Measurements from ENCODE around the gene NEUROD6. TPM values are rescaled to one million over a fixed set of nuclear protein-coding genes. Genes with fewer than 3 reads are reported as not detected.
A peak's percentile ranks its signal among the peaks of the same experiment; 100 is the strongest.

Gene NEUROD6
- total RNA-seq (2021; fragmentation: NEBNext Ultra II Directional; extraction: Animal tissue kit (Norgen Biotek cat#: 25700)), result not detected
- long read RNA-seq, result 0 reads

DNA sequence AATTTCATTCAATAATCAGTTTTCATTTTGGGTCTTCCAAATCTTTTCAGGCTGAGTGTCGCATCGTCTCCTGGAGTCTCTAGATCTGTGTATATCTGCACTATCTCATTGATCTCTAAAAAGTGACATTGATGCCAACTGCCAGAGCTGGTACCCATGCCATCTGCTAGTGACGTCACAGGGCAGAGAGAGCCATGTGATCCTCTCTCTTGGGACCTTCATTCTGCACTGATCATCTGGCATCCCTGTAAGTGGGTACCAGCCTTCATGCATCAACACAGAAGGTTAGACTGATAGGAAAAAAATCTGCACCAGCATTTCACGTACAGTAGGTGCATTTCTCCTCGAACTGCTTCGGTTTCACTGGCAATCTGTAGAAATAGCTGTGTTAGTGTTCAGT, at the start of gene NEUROD6:
TSS of gene NEUROD6 (minus strand) at position 124 of the 400 bp plus-strand sequence. CDS start 1,458 bp downstream, outside the sequence.
- peaks cover 2% of the 10 kb centered on the region; the same call in 1 of the 2 replicates for H3K27me3 Mint-ChIP-seq (ENCODE audit: insufficient read depth)
- TF ChIP-seq, protein P1, sequence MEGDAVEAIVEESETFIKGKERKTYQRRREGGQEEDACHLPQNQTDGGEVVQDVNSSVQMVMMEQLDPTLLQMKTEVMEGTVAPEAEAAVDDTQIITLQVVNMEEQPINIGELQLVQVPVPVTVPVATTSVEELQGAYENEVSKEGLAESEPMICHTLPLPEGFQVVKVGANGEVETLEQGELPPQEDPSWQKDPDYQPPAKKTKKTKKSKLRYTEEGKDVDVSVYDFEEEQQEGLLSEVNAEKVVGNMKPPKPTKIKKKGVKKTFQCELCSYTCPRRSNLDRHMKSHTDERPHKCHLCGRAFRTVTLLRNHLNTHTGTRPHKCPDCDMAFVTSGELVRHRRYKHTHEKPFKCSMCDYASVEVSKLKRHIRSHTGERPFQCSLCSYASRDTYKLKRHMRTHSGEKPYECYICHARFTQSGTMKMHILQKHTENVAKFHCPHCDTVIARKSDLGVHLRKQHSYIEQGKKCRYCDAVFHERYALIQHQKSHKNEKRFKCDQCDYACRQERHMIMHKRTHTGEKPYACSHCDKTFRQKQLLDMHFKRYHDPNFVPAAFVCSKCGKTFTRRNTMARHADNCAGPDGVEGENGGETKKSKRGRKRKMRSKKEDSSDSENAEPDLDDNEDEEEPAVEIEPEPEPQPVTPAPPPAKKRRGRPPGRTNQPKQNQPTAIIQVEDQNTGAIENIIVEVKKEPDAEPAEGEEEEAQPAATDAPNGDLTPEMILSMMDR (IDR thresholded peaks at IDR 0.05), result no peak
- H3K4me3 Mint-ChIP-seq, result no peak within 1 kb of the TSS
- DNase-seq, result no peak
- peaks cover 27% of the 10 kb centered on the region for H3K9me3 Mint-ChIP-seq
- no peaks in the 10 kb centered on the region; the same call in 1 of the 2 replicates for H3K36me3 Mint-ChIP-seq (ENCODE audit: low read depth)
- H3K4me1 Mint-ChIP-seq (ENCODE audit: low read depth), result no peaks in the 10 kb centered on the region
- H3K27ac Mint-ChIP-seq, result no peak within 1 kb of the TSS

DNA sequence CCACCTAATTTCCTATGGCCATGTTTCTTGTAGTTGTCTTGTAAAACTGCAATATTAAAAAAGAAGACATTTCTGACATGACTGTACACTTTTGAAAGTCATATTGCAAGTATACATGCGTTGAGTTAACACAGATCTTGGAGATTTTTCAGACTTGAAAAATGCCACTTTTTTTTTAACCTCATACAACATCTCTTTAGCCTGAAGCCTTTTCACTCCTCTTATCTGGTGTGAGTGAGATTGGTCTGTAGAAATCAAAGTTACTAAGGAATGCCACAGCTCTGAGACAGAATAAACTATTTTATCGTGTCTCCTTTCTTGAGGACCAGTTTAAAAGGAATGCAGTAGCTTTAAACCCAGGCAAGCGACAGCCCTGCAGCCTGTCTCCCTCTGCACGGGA, 43.9 kb upstream of the NEUROD6 start:
- DNase-seq, result no peak
- H3K4me1 Mint-ChIP-seq (ENCODE audit: low read depth), result no peaks in the 10 kb centered on the region
- TF ChIP-seq, protein P1 (IDR thresholded peaks at IDR 0.05), result no peak
- peaks cover 23% of the 10 kb centered on the region for H3K9me3 Mint-ChIP-seq
- peaks cover 4% of the 10 kb centered on the region; the same call in 1 of the 2 replicates for H3K36me3 Mint-ChIP-seq (ENCODE audit: low read depth)
- H3K27ac Mint-ChIP-seq, result no peak overlapping the region
- no peak overlapping the region for H3K4me3 Mint-ChIP-seq
- H3K27me3 Mint-ChIP-seq (ENCODE audit: insufficient read depth), result no peaks in the 10 kb centered on the region

DNA sequence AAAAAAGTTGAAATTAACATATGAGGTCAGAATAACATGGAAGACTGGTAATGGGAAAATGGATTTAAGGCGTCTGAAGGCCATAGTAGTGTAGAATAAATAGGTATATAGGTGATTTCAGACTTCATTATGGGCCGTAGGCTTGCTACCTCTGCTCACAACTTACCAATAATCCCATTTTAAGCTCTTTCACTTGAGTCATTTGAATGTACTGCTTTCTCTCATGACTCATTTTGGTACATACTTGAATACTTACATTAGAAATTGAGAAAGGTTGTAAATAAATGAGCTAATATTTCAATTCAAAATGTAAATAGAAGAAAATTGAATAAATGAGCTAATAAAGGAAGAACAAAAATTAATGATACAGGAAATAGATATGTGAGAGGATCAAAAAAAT, 42.2 kb upstream of the NEUROD6 start:
- no peak overlapping the region for H3K27ac Mint-ChIP-seq
- peaks cover 17% of the 10 kb centered on the region for H3K9me3 Mint-ChIP-seq
- H3K4me3 Mint-ChIP-seq, result no peak overlapping the region
- no peaks in the 10 kb centered on the region for H3K27me3 Mint-ChIP-seq (ENCODE audit: insufficient read depth)
- TF ChIP-seq, protein P1 (IDR thresholded peaks at IDR 0.05), result no peak
- no peaks in the 10 kb centered on the region for H3K4me1 Mint-ChIP-seq (ENCODE audit: low read depth)
- no peak for DNase-seq
- H3K36me3 Mint-ChIP-seq (ENCODE audit: low read depth), result peaks cover 4% of the 10 kb centered on the region; the same call in 1 of the 2 replicates

DNA sequence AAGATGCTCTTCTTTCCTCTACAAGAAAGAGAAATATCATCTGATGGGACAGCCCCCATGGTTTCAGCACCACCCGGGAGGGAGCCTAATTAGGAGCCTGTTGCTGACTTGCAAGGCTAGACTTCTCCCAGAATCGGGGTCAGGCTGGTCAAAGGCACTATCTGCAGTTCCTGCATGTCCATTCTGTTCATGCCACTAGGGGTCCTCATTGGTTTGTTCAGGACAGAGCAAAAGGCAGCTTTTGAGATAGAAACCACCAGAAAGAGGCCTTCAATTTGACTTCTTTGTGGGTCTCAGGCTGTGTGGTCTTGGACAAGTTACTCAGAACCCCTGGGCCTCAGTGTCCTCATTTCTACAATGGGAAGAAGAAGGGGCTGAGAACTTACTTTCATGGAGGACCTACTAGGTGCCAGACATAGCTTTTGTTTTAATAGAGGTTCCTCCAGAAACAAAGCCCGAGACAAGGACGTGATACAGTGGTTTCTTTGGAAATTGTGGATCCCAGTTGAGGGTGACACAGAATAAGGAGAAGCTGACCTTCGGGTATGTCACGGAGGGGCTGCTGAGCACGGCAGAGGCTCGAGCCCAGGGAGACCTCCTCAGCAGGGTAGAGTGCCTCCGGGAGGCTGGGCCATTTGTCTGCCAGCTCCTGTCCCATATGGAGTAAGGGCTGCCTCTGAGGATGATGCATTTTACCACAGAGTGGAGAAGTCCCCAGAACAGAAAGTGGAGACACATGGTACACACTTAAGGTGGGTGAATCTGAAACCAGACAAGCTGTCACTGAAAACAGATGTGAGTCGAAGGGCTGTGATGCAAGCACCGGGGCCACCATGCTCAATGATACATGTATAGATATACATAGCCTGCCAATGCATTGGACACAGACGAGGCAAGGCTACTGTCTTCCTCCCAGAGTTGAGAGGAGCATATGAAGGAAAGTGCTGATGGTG, 33.1 kb upstream of the NEUROD6 start:
- H3K36me3 Mint-ChIP-seq (ENCODE audit: low read depth), result no peaks in the 10 kb centered on the region

DNA sequence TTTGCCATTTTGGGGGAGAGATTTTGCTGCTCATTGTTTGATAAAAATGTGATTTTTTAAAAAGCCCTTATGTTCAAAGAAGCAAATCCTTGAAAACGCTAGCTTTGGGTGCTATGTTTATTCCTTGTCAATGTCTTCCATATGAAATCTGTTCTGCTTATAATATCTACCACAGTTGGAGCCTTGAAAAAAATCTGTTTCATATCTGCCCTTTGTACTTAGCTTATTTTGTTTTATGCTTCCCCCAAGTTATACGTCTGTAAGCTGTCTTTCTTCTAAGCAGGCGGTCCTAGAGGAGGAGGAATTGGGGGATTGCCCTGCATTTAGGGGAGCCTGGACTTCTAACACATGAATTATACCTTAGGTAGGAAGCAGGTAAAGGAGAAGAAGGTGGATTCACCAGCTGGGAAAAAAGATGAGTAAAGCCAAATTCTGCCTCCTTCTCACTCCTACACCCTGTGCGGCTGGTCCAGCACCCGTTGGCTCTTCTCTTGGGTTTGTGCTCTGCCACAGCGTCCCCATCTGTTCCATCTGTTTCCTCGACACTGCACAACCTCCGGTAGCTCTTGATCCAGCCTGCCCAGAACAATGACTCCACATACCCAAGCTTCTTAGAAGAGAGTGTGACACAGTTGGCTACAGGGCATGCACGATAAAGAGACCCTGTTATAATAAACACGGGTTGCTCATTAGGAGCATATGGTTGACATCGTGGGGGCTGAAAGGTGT, 31.9 kb upstream of the NEUROD6 start:
- TF ChIP-seq, protein P1 (IDR thresholded peaks at IDR 0.05), result no peak
- Mint-ChIP-seq H3K4me3 (no peak overlapping the region), H3K27ac (no peak overlapping the region), H3K9me3 (peaks cover 43% of the 10 kb centered on the region), H3K27me3 (ENCODE audit: insufficient read depth) (no peaks in the 10 kb centered on the region; the same call in 1 of the 2 replicates), H3K4me1 (ENCODE audit: low read depth) (no peaks in the 10 kb centered on the region), H3K36me3 (ENCODE audit: low read depth) (no peaks in the 10 kb centered on the region)
- no peak for DNase-seq

More for the DNA sequence above, 33.1 kb upstream of the NEUROD6 start:
- H3K27ac Mint-ChIP-seq, result no peak overlapping the region
- DNase-seq, result no peak
- TF ChIP-seq, protein P1 (IDR thresholded peaks at IDR 0.05), result peak; percentile 55
- H3K4me1 Mint-ChIP-seq (ENCODE audit: low read depth), result no peaks in the 10 kb centered on the region
- H3K27me3 Mint-ChIP-seq (ENCODE audit: insufficient read depth), result no peaks in the 10 kb centered on the region; the same call in 1 of the 2 replicates
- H3K4me3 Mint-ChIP-seq, result no peak overlapping the region
- peaks cover 48% of the 10 kb centered on the region for H3K9me3 Mint-ChIP-seq
